Heart left ventricle (tissue), 13 donors: Measurements from ENCODE around the gene SDR42E2.

ENCODE experiments used
- POLR2A ChIP-seq, 2 donors: fragments of 450-650 bp; IDR thresholded peaks; one replicate each; pipeline ENCODE4 v1.6.1; 2017; ENCODE audit warnings: antibody characterized with exemption in 2 of 2, mild to moderate bottlenecking in 2 of 2, moderate library complexity in 2 of 2
- TF ChIP-seq, protein P1 (sequence below), 12 donors: fragments of 200-600 bp; sonication (generic) in 4 of 12; IDR thresholded peaks; one replicate each; pipeline versions ENCODE4 v1.5.0 to v1.8.0; 2018 to 2022; ENCODE audit warnings: antibody characterized with exemption in 12 of 12, mild to moderate bottlenecking in 5 of 12
- donor health status: ischemic (EF 13 %, LVEDD 7.1; RV severe dilation, severe dysfunction).
- donor health status: DM: no; HTN: yes; CAD: no.
- donor health status: DM: no; HTN: no; CAD: no.
- donor health status: ischemic (EF 25% LVEDD 6.9; RV normal size, moderate dysfunction).
- donor health status: ischemic (EF 25% LVEDD 5.7; RV mildly dilated, moderate dysfunction).
- donor health status: ischemic (EF 35%, LVEDD 5.7; RV mildly dilated, moderate dysfunction).
- donor health status: nonischemic (EF 11% LVEDD 7.7; RV severe dilation, severe dysfunction).
- donor health status: DM: yes; HTN: yes; CAD: no.
- donor health status: PGD.
- donor health status: ischemic (EF 29% LVEDD 5.4; RV normal size, mild dysfunction).
- donor health status: nonischemic (EF 23%, LVEDD 6.1; RV moderate dilation, normal function).

DNA sequence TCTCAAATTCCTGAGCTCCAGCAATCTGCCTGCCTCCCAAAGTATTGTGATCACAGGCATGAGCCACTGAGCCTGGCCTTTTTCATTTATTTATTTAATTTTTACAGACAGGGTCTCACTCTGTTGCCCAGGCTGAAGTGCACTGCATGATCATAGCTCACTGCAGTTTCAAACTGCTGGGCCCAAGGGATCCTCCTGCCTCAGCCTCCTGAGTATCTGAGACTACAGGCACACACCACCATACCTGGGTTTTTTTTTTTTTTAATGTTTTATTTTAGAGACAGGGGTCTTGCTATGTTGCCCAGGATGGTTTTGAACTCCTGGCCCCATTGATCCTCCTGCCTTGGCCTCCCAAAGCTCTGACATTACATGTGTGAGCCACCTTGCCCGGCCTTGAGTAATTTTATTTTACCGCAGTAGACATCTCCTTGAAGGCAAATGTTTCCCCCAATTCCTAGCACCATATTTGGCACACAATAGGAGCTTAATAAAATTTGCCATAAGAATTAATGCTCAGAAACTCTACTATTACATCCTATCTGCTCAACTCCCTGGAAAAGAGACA is 41.9 kb downstream of the SDR42E2 start:
- TF ChIP-seq, protein P1, sequence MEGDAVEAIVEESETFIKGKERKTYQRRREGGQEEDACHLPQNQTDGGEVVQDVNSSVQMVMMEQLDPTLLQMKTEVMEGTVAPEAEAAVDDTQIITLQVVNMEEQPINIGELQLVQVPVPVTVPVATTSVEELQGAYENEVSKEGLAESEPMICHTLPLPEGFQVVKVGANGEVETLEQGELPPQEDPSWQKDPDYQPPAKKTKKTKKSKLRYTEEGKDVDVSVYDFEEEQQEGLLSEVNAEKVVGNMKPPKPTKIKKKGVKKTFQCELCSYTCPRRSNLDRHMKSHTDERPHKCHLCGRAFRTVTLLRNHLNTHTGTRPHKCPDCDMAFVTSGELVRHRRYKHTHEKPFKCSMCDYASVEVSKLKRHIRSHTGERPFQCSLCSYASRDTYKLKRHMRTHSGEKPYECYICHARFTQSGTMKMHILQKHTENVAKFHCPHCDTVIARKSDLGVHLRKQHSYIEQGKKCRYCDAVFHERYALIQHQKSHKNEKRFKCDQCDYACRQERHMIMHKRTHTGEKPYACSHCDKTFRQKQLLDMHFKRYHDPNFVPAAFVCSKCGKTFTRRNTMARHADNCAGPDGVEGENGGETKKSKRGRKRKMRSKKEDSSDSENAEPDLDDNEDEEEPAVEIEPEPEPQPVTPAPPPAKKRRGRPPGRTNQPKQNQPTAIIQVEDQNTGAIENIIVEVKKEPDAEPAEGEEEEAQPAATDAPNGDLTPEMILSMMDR (IDR thresholded peaks at IDR 0.05), result no peak
- TF ChIP-seq POLR2A (IDR thresholded peaks at IDR 0.05), result no peak
